Measurements from ENCODE around the gene PDE4B. TPM values are rescaled to one million over a fixed set of nuclear protein-coding genes. Genes with fewer than 3 reads are reported as not detected.

The PDE4B gene
- total RNA-seq, 2 donors from 2014 or later: 1.6 to 12.2 TPM

DNA sequence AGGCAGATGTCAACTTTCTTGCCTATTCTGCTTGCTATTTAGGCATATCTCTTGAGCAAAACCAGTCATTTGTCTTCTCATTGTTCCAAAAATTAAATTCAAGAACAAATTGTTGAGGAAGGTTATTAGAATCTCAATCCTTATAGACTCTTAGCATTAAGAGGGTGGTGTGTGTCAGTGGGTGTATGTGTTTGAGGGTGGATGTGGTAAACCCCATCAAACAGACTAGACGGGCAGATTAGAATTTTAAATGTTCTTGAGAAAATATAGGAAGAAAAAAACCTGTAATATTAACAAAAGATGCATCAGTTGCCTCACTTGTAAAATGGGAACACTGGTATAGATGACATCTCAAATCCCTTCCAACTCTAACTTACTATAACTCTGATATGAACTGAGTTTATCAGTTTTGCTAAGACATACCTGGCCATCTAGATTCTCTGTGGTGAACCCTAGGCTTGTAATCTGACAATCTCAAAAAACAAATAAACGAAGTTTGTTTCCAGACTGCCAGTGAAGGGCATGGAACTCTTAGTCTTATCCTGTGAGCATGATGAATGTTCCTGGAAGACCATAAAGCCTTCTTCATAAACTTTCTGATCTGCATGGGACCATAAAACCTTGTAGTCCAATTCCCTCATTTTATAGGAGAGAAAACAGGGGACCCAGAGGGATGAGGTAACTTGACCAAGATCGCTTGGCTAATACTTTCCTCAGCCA, 564.9 kb downstream of the PDE4B start:
- Histone ChIP-seq H3K9me3 (no peaks in the 10 kb centered on the region), H3K27ac (no peak overlapping the region), H3K4me3 (no peak overlapping the region), H3K27me3 (peaks cover 0 to 6% of the 10 kb centered on the region in 2 donors), H3K4me1 (no peaks in the 10 kb centered on the region), H3K36me3 (replicated peaks in 1 of 2; ENCODE audit: insufficient read depth in 1 of 2, low read depth in 2 of 2) (no peaks in the 10 kb centered on the region)
- 63 to 66% methylated on average over 3 of the region's 3 CpGs for WGBS, 2 donors
- intact Hi-C loops (cut with DNase I): no loop called here
- DNase-seq (no peak), ATAC-seq (no peak)
- no peak for TF ChIP-seq POLR2A (IDR thresholded peaks at IDR 0.05)
- TF ChIP-seq, protein P1, sequence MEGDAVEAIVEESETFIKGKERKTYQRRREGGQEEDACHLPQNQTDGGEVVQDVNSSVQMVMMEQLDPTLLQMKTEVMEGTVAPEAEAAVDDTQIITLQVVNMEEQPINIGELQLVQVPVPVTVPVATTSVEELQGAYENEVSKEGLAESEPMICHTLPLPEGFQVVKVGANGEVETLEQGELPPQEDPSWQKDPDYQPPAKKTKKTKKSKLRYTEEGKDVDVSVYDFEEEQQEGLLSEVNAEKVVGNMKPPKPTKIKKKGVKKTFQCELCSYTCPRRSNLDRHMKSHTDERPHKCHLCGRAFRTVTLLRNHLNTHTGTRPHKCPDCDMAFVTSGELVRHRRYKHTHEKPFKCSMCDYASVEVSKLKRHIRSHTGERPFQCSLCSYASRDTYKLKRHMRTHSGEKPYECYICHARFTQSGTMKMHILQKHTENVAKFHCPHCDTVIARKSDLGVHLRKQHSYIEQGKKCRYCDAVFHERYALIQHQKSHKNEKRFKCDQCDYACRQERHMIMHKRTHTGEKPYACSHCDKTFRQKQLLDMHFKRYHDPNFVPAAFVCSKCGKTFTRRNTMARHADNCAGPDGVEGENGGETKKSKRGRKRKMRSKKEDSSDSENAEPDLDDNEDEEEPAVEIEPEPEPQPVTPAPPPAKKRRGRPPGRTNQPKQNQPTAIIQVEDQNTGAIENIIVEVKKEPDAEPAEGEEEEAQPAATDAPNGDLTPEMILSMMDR (IDR thresholded peaks at IDR 0.05): no peak

GRCh38 chr1:66359269-66359668, 566.6 kb downstream of the PDE4B start:
- no peak for TF ChIP-seq POLR2A (IDR thresholded peaks at IDR 0.05)
- TF ChIP-seq, protein P1 (IDR thresholded peaks at IDR 0.05): no peak
- H3K27ac ChIP-seq: no peak overlapping the region
- ATAC-seq: no peak
- no peaks in the 10 kb centered on the region for H3K9me3 ChIP-seq
- H3K27me3 ChIP-seq: peaks cover 0 to 6% of the 10 kb centered on the region in 2 donors
- DNase-seq: no peak
- no peak overlapping the region for H3K4me3 ChIP-seq
- intact Hi-C loops (cut with DNase I): no loop called here
- 69 to 70% methylated on average over 1 of the region's 1 CpG for WGBS, 2 donors
- H3K4me1 ChIP-seq: no peaks in the 10 kb centered on the region
- no peaks in the 10 kb centered on the region for H3K36me3 ChIP-seq (replicated peaks in 1 of 2; ENCODE audit: insufficient read depth in 1 of 2, low read depth in 2 of 2)

DNA sequence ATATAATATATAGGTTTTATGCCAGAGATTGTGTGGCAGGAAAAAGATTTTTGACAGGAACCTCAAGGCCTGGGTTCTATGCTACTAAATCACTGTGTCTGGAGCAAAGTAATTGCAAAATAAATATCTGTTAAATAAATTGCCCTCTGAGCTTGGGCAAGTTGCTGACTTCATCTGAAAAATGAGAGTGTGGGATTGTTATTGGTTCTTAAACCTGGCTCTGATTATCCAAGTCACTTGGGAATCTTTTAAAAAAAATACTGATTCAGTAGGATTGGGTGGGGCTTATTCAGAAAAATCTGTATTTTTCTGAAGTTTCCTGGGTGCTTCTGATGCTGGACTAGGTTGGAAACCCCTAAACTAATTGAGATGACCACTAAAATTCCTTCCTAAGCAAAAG, 567.1 kb downstream of the PDE4B start:
- Histone ChIP-seq H3K4me1 (no peaks in the 10 kb centered on the region), H3K27ac (no peak overlapping the region), H3K4me3 (no peak overlapping the region), H3K27me3 (peaks cover 0 to 6% of the 10 kb centered on the region in 2 donors), H3K36me3 (replicated peaks in 1 of 2; ENCODE audit: insufficient read depth in 1 of 2, low read depth in 2 of 2) (no peaks in the 10 kb centered on the region), H3K9me3 (no peaks in the 10 kb centered on the region)
- ATAC-seq (no peak), DNase-seq (no peak)
- TF ChIP-seq, protein P1 (IDR thresholded peaks at IDR 0.05): no peak
- no peak for TF ChIP-seq POLR2A (IDR thresholded peaks at IDR 0.05)
- intact Hi-C loops (cut with DNase I): no loop called here

DNA sequence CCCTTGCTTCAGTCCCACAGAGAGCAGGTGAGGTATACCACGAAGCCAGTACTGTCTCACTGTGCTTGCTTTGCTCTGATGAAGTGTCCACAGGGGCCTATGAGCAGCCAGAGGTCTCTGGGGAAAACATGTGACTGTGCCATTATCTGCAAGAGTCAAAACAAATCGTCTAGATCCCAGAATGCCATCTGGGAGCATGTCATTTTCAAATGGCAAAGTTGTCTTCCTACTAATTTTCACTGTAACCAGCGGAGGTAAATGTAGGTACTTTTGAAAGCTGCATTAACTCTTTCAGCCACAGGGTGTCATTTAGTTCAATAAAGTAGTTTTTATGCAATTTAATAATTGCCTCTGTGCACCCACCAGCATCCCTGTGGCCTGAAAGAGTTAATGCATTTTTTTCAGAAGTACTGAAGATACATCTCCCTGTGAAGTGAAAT, 567.6 kb downstream of the PDE4B start:
- intact Hi-C loops (cut with DNase I): no loop called here
- Histone ChIP-seq H3K4me1 (no peaks in the 10 kb centered on the region), H3K27ac (no peak overlapping the region), H3K9me3 (no peaks in the 10 kb centered on the region), H3K27me3 (peaks cover 0 to 6% of the 10 kb centered on the region in 2 donors), H3K36me3 (replicated peaks in 1 of 2; ENCODE audit: insufficient read depth in 1 of 2, low read depth in 2 of 2) (no peaks in the 10 kb centered on the region), H3K4me3 (no peak overlapping the region)
- DNase-seq (no peak), ATAC-seq (no peak)
- TF ChIP-seq, protein P1 (IDR thresholded peaks at IDR 0.05): no peak
- TF ChIP-seq POLR2A (IDR thresholded peaks at IDR 0.05): no peak
- WGBS, 2 donors: 41 to 44% methylated on average over 3 of the region's 3 CpGs

Measured in body of pancreas (tissue), 4 donors.